GM21367 (cell line): ENCODE results near the gene GALT.
"Not testable (repeated sequence)": the region's sequence is repeated elsewhere in the genome, so short reads cannot be mapped to it uniquely, and the experiment has no call there.

Experiments
- ATAC-seq: cut with Tn5 transposase; IDR thresholded peaks from one replicate; pipeline ENCODE4 v1.9.1; 2021; ENCODE audit not compliant: unreplicated experiment

GALT gene

GRCh38 chr9:34627716-34628655 is 18.5 kb upstream of the GALT start:
- no peak for ATAC-seq

GRCh38 chr9:34628656-34629490 is 17.6 kb upstream of the GALT start, which contains the start of gene ARID3C:
ARID3C (minus strand) TSS chr9:34629066; CDS start chr9:34628014, 1,052 bp downstream.
- no peak for ATAC-seq

- ATAC-seq: no peak
These were observed 17.0 kb upstream of the GALT start for GRCh38 chr9:34629491-34629808.

- no peak for ATAC-seq
These were observed 15.9 kb upstream of the GALT start for GRCh38 chr9:34630402-34631154.

- ATAC-seq: no peak
These were observed 13.3 kb upstream of the GALT start for GRCh38 chr9:34633166-34633565.

GRCh38 chr9:34633851-34634550 is 12.5 kb upstream of the GALT start:
- ATAC-seq: no peak

GRCh38 chr9:34634551-34635248 is 11.8 kb upstream of the GALT start:
- no peak for ATAC-seq

- ATAC-seq: no peak
These were observed 10.9 kb upstream of the GALT start for GRCh38 chr9:34635556-34635955.

GRCh38 chr9:34636791-34637355 is 9.6 kb upstream of the GALT start:
- ATAC-seq: peak; percentile 8

- ATAC-seq: peak; percentile 69
These were observed 8.9 kb upstream of the GALT start, which contains the start of gene SIGMAR1 for GRCh38 chr9:34637356-34638137. SIGMAR1 (minus strand) TSS chr9:34637787; CDS start chr9:34637697, 90 bp downstream.

GRCh38 chr9:34638138-34638445 is 8.4 kb upstream of the GALT start:
- ATAC-seq: no peak

GRCh38 chr9:34639322-34639721 is 7.2 kb upstream of the GALT start:
- ATAC-seq: not testable (repeated sequence)

GRCh38 chr9:34642679-34643078 is 3.8 kb upstream of the GALT start:
- no peak for ATAC-seq

- ATAC-seq: no peak
These were observed 1.6 kb upstream of the GALT start for GRCh38 chr9:34644766-34645314.

- ATAC-seq: no peak
These were observed 569 bp downstream of the GALT start for GRCh38 chr9:34647084-34647403.

GRCh38 chr9:34647651-34648050 is 1.2 kb downstream of the GALT start:
- ATAC-seq: no peak

- no peak for ATAC-seq
These were observed 2.2 kb downstream of the GALT start for GRCh38 chr9:34648673-34649072.

GRCh38 chr9:34650816-34651215 is 4.3 kb downstream of the GALT start:
- no peak for ATAC-seq

GRCh38 chr9:34651321-34651720 is 4.8 kb downstream of the GALT start:
- no peak for ATAC-seq
